22Rv1 (cell line): ENCODE data around the gene RBBP4.

Source experiments
- CTCF ChIP-seq: fragments of 450-650 bp; IDR thresholded peaks from 2 replicates; pipeline ENCODE4 v1.5.1; 2017; ENCODE audit warnings: mild to moderate bottlenecking
- ZFX ChIP-seq: fragments of 450-650 bp; IDR thresholded peaks from 2 replicates; pipeline ENCODE4 v1.6.1; 2017; ENCODE audit warnings: antibody characterized with exemption, borderline replicate concordance

GRCh38 chr1:32681999-32682398 is 31.0 kb downstream of the RBBP4 start:
- TF ChIP-seq CTCF = no peak
- TF ChIP-seq ZFX = no peak
